GDM1 (cell line): ENCODE measurements around the gene MUSTN1.
A peak's percentile ranks its signal among the peaks of the same experiment; 100 is the strongest.

Experiments used
- DNase-seq: peaks from one replicate; lab custom pipeline; 2025; lab: John Stamatoyannopoulos, UW

MUSTN1 gene

DNA sequence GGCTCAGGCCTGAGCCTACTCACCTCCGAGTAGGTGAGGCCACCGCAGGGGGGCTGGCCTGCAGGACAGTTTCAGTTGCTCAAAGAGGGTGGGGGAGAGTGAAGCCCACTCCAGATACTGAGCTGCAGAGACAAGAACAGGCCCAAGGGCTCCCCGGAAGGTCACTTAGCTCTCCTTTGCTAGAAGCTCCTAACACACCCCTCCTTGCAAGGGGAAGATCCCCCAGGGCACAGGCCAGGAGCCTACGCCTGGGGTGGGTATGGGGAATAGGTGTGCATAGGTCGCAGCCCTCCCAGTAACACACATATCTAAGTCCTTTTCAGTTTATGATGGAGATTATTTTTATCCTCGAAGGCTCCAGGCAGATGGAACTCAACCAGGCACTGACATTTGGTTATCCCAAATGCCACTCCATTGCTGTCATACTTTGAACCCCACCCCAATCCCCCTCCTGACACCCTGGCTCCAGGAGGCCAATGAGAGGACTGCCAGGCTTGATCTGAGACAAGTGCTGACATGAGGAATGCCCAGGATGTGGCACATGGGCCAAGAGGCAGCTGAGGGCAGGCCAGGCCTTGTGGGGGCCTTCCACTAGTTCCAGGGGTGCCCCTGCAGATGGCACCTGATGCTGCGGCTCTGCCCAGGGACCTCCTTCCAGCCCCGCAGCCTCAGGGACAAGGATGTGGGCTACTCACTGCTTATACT is 1.1 kb upstream of the MUSTN1 start:
- DNase-seq: no peak

DNA sequence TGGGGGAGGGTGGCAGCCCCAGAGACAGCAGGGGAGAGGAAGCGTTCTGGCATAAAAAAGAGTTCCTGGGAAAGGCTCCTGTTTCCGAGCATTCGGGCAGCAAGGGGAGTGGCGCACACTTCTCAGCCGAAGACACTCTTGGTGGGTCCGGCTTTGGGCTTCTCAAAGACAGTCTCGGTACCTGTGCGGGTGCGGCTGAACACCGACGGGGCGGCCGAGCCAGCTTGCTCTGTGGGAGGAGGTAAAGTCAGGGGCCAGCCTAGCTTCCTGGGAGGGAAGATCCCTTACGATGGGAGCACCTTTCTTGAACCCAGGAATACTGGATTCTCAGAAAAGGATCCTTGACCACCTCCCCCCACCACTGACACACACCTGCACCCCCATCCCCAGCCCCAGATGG is 1.6 kb downstream of the MUSTN1 start:
- no peak for DNase-seq

DNA sequence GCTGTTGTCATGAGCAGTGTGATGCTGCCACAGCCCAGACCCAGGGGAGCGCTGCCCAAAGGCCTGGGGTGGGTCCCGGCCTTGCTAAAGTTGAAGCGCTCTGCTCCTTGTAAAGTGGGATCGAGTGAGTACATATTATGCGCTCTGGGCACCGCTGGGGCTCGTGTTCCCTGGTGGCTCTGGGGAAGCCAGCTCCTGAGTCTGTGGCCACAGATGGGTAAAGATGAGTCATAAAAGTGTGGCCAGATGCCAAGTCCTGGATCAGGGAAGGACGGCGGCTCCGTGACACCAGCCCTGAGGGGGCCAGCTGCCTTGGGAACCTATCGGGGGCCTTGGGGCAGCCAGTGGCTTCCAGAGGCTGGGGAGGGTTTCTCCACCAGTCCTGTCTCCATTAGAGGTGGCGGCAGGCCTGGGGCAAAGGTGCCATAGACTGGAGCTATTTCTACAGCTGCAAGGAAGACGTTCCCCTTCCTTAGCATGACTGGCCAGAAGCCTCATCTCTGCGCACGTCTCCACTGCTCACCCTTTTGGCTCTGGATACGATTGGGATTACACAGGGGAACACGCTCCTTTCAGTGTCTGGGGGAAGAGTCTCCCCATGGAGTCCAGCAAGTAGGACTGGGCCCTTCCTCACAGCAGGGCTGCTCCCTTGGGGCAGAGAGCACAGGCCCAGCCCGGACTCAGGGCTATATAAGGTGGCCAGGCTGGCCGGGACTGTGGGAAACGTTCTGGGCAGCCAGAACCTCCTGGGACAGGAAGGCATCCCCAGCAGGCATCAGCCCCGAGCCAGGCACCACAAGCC is 3.1 kb downstream of the MUSTN1 start:
- no peak for DNase-seq

DNA sequence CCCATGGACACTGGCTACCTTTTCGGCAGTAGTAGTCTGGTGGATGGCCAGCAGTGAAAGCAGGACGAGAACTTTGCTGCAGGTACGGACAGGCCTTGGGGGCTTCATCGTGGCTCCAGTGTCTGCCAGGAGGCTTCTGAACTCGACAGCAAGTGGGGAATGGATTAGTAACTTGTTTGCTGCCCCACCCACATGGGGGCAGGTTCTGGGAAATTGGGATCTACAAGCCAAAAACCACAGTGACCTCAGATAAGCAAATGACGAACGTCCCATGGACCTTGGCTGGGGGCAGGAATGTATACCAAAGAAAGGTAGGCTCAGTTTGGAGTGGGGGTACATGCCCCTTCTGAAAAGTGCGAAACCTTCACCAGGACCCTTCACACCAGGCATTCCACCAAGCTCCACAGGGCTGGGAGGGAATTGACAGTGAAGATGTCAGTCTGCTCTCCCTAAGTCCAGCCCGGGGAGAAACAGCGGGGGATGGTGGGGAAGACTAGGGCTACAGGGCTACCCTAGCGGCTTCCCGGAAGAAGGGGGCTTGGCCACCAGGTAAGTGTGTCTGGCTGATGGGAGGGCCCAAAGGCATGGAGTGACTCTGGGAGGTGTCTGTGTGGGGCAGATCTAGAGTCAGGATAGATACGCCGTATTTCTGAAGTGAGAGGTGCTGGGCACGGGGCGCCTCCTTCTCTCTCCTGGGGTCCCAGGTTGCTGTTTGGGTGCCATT is 4.1 kb downstream of the MUSTN1 start, which contains the start of gene ITIH4:
Gene ITIH4 (minus strand): TSS at position 138 of the 724 bp plus-strand sequence. CDS start 30 bp downstream, at position 108.
- no peak for DNase-seq

DNA sequence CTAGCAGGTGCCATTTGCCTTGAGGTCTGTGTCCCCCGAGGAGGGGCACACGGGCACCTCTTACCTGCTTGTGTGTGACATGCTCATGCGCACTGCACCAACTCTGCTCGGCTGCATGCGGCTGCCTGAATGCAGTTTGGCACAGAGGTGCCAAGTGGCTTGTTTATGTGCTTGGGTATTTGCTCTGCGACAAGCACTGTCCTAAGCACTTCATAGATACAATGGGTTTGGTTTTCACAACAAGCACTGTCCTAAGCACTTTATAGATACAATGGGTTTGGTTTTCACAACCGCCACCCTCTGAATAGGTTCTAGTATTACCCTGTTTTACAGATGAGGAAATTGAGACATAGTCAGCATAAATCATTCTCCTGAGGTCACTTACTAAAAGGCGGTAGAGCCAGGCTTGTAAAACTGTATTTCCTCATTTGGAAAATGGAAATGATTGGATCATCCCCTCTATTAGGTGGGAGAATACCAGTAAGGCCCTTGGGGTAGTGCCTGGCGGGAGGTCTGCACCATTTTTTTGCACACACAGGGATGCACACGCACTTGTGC is 4.8 kb downstream of the MUSTN1 start:
- no peak for DNase-seq

DNA sequence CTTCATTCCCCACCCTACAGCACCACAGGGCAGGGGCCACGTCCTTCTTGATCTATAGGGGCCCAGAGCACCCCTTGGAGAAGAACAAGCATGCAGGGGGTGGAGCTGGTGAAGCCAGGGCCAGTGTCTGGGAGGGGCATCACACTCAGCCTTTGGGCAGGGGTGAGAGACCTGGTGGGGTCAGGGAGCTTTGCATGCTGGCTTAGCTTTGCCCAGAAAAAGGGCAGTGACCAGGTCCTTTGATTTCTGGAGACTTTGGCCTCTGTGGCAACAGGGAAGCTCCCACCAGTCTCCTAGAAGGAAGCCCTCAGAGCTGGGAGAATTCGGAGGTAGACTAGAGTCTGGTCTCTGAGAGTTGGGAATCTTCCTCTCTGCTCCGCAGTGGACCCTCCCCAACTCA is 5.3 kb downstream of the MUSTN1 start:
- DNase-seq: no peak

DNA sequence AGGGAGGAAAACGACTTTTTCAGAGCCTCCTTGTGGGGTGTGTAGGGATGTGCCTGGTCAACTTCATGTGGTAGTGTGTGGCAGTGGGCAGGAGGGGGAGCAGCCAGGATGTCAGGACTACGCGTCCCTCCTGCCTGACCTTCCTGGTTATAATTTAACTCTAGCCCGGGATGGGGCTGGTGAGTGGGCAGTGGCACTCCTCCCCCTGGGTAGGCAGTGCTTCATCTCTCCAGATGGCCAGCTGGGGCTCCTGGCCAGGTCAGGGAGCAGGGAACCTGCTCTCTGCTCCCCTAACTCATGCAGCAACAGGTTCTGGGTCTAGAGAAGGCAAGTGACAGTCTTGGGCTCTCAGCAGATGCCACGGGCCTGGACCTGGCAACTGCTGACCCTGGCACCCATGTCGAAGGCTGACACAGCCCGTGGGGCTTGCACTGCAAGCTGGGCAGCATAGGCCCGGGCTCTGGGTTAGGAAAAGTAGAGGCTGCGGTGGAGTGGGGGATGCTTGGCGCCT is 6.9 kb downstream of the MUSTN1 start:
- DNase-seq: no peak

DNA sequence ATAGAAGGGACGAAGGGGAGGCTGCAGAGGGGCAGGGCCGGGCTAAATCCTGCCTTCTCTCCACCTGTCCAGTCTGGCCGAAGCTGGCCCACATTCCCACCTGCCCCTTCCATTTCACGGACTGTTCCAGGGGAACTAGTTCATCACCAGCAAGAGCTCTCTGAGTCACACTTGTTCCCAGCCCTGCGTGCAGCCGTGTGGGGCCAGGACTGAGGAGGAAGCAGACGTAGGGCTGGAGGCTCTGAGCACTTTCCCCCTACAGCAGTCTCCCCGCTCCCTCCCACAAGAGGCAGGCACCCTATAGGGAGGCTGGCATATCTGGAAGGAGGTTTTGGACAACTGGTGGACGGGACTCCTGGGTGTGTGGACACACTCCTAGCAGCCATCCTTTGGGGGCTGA is 7.4 kb downstream of the MUSTN1 start:
- no peak for DNase-seq

DNA sequence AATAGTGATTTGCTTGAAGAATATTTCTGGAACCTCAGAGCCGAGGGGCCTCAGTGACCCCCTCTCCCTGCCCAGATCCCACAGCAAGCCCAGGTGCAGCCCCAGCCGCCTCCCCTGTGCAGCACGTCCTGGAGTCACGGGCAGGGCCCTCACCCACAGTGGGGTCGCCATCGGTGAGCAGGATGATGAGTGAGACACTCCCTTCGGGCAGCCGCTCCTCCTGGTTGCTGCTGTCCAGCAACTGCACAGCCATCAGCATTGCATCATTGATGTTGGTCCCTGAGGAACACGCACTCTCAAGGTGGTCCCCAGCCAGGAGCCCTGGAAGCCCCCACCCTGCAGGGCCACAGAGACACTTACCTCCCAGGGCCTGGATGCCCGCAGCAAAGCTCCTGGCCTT is 10.8 kb downstream of the MUSTN1 start:
- no peak for DNase-seq

DNA sequence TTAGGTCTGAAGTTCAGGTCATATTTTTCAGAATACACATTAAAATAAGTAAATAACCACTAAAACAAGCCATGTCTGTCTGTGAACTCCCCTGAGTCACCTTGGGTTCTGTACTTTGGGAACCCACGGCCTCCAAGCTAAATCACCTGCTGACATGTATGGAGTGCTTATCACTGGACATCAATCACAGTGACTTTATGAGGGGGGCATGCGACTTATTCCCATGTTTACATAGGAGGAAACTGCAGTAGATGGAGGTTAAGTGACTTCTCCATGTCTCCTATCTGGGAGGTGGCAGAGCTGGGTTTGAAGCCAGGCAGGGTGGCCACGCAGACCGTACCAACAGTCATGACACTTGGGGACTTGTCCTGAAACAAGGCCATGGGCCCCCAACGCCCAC is 12.5 kb downstream of the MUSTN1 start:
- DNase-seq: no peak

DNA sequence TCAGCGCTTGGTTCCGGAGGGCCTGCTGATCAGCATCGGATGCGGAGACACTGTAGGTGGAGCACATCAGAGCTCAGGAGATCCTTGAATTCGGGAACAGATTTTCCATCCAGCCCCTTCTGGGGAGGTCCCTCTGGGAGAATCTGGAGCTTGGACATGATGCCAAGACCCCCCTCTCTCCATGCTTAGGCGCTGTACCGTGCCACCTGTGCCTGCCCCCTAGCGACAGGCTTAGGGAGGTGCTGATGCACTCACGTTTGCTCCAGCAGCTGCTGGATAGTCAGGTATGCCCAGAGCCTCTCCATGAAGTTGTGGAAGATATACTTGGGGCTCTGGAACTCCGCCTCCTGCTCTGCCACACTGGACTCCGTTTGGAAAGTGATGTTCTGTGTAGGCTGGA is 14.1 kb downstream of the MUSTN1 start:
- no peak for DNase-seq

DNA sequence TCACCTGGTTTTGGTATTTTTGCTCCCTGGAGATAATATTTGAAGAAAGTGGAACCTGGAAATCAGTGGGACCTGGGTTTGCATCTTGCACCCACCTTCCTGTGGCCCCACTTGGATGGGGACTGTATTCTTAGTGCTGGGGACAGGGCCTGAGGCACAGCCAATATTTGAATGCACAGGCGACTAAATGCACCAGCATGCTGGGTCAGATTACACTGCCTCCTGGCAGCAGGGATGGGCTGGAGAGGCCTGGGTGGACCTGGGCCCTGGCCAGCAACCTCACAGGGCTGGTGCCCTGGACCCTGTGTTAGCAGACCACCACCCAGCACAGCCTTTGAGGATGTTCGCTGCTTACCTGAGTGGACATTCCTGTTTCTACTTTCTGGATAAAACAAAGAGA is 14.9 kb downstream of the MUSTN1 start:
- DNase-seq: no peak

DNA sequence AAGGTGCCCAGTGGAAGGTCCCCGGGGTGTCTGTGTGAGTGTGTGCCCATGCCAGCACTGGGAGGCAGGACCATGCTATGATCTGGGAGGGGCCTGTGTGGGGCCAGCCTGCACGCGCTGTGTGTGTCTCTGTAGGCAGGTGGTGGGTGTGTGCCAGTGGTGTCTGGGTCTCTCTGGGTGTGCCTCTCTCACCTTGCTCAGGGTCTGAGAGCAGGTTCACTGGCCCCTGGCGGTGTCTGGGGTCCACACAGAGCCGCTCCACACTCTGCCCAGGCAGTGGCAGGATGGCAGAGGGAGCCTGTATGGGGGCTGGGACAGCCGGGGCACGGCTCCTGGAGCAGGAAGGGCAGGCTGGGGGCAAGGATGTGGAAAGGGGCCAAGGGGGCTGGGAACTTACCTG is 17.0 kb downstream of the MUSTN1 start:
- no peak for DNase-seq

DNA sequence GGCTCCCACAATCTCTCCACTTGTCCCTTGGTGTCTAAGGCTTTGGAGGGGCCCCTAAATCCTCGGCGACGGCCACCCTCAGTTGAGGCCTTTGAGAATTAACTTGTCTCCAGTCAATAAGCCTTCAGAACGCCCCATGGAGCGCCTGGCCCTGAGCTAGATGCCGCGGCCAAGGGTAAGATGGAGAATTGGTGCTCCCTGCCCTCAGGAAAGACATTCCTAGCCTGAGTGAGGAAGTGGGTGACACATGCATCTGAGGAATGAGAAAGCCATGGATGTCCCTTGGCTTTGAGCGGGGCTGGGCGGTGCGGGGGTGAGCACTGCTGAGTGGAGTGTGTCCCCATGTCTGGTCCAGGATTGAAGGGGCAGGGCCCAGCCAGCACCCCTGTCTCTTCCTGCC is 17.6 kb downstream of the MUSTN1 start:
- no peak for DNase-seq

DNA sequence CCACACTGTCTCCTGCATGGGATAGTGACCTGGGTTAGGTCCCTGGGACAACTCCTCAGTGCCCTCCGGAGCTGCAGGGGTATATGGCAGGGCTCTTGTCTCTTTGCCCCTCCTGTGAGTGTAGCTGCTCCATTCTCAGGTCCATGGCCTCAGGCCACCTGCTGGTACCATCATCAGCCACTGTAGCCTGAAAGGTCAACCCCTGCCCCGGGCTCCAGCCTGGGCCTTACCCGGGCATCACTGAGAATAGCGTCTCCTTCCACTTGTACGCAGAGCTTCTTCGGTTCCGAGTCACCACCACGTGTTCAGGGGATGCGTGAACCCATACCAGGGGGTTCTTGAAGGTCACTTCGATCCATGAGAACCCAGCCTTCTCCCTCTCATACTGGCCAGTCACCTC is 18.2 kb downstream of the MUSTN1 start:
- no peak for DNase-seq

DNA sequence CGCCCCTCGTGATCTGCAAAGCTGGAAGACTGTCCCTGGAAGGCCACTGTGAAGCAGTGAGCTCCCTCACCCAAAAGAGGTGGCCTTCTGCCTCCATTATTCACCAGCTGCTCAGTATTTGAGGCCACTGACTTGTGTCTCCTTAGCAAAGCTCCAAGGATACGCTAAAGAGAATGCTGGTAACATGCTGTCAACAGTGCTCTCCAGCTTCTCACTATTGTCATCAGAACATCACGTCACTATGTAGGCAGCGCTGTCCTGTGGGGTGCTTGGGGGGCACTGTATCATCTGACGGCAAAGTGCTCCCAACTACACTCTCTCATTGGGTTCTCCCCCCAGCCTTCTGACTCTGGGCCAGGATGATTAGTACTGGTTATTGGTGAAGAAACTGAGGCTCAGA is 18.6 kb downstream of the MUSTN1 start:
- DNase-seq: no peak

DNA sequence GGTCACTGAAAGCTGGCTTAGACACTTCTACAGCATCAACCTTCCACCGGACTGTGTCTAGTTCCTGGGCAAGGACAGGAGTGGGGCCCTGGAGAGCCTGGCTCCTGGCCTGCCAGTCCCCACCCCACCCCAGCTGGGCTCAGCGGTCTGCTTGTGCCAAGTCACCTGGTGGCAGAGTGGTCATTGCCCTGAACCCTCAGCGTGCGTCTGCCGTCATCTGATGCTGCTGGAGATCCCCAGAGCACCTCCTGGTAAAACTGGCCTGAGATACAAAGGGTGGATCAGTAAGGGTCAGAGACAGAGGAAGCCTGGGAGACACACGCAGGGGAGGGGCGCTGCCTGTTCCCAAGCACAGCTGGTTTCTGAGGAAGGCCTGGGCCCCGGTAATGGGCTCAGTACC is 21.0 kb downstream of the MUSTN1 start:
- no peak for DNase-seq

DNA sequence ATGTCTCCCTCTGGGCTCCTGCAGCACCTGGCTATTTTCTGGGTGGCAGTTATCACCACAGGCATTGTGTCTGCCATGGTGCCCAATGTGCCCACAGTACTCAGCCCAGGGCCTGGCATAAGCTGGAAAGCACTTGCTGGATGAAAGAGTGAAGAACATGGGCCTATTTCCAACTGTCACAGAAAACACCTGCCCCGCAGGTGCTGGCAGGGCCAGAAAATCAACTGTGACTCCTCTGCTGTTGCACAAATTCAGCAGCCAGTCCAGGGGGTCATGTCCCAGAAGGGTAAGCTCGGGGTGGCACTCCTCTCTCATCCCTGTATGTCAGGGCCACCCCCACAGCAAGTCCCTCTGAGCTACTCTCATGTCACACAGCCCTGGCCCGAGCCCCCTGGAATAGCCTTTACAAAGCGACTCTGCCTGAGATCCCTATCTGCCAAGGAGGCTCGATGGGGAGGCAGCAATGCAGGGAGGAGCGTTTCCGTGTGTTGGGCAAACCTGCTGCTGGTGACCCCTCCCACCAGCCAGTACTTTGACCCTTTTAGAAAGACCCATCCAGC is 23.3 kb downstream of the MUSTN1 start:
- no peak for DNase-seq

DNA sequence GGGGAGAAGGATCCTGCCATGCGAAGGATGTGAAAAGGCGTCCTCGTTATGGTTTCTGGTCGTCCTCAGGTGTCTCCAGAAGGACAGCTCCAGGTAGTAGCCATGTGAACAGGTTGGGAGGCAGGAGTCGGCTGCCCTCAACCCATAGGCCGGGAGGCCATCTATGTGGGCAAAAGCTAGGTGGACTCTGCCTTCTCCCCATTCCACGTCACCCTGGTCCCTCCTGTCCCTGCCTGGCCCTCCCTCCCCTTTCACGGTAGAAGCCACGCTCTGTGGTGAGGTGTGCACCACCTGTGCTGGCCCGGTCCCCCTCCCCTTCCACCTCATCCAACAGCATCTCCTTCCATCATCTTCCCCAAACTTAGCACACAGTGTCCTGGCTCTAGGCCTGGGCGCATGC is 23.9 kb downstream of the MUSTN1 start:
- no peak for DNase-seq

DNA sequence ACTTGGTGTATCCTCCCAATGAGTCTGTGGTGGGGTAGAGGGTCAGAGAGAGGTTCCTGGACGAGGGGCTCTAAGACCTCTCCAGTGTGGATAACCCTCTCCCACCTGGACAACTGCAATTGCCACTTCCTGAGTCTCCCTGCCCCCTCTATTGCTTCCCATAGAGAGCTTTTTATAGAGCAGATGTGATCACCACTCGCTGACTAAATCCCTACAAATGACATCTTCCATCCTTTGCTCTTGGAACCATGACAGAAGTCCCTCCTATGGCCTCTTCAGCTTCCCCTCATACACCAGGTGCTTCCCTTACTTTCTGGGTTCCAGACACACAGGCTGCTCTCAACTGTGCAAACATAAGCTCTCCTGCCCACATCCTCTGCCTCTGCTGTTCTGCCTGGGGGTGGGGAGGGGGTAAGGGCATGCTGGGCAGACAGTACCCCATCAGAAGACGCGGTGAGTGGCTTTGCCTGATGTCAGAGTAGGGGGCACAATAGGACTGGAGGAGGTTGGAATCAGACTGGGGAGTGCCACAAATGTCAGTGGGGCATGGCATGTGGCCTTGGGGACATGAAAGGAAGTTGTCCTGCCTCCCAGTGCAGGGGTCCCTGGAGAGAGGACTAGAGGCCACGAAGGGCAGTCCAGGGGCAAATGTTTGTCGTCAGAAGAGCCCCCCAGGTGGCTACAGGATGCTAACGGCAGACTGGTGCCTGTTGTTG is 25.0 kb downstream of the MUSTN1 start:
- DNase-seq: peak; percentile 26

DNA sequence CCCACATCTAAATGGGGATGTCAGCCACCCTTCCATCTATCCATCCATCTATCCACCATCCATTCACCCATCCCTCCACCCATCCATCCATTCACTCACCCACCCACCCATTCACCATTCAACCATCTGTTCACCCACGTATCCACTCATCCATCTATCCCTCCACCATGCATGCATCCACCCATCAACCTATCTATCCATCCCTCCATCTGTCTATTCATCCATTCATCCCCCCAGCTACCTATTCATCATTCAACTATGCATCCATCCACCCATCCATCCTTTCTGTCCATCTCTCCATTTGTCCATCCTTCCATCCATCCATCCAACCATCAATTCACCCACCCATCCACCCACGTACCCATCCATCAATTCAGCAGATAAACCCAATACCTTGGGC is 25.7 kb downstream of the MUSTN1 start:
- no peak for DNase-seq
